ENCODE results near the gene HES1. TPM values are rescaled to one million over a fixed set of nuclear protein-coding genes. Genes with fewer than 3 reads are reported as not detected.

Gene HES1
- total and polyA plus RNA-seq, 2 experiments from 2014 or later = 42.7 to 60.8 TPM

GRCh38 chr3:194164861-194165260, 28.9 kb downstream of the HES1 start:
- peaks cover 10% of the 10 kb centered on the region for H3K27me3 Mint-ChIP-seq (ENCODE audit: insufficient read depth, low read depth, poor library complexity)
- DNase-seq (ENCODE audit: low spot score) (no peak), ATAC-seq (no peak)
- no peak overlapping the region for H3K4me2 ChIP-seq
- H3K4me3 ChIP-seq = no peak overlapping the region
- TF ChIP-seq CREB1 (CRISPR knock-in tag; IDR thresholded peaks at IDR 0.05; ENCODE audit: low read depth) = no peak
- no peak for TF ChIP-seq POLR2AphosphoS5 (IDR thresholded peaks at IDR 0.05; ENCODE audit: low read depth)
- no peak for TF ChIP-seq NANOG (IDR thresholded peaks at IDR 0.05; ENCODE audit: borderline replicate concordance)
- TF ChIP-seq, protein P1, sequence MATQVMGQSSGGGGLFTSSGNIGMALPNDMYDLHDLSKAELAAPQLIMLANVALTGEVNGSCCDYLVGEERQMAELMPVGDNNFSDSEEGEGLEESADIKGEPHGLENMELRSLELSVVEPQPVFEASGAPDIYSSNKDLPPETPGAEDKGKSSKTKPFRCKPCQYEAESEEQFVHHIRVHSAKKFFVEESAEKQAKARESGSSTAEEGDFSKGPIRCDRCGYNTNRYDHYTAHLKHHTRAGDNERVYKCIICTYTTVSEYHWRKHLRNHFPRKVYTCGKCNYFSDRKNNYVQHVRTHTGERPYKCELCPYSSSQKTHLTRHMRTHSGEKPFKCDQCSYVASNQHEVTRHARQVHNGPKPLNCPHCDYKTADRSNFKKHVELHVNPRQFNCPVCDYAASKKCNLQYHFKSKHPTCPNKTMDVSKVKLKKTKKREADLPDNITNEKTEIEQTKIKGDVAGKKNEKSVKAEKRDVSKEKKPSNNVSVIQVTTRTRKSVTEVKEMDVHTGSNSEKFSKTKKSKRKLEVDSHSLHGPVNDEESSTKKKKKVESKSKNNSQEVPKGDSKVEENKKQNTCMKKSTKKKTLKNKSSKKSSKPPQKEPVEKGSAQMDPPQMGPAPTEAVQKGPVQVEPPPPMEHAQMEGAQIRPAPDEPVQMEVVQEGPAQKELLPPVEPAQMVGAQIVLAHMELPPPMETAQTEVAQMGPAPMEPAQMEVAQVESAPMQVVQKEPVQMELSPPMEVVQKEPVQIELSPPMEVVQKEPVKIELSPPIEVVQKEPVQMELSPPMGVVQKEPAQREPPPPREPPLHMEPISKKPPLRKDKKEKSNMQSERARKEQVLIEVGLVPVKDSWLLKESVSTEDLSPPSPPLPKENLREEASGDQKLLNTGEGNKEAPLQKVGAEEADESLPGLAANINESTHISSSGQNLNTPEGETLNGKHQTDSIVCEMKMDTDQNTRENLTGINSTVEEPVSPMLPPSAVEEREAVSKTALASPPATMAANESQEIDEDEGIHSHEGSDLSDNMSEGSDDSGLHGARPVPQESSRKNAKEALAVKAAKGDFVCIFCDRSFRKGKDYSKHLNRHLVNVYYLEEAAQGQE (IDR thresholded peaks at IDR 0.05; ENCODE audit: unreplicated experiment) = no peak
- no peak for TF ChIP-seq ETS1 (IDR thresholded peaks at IDR 0.05)
- TF ChIP-seq EZH2phosphoT487 (IDR thresholded peaks at IDR 0.05; ENCODE audit: unreplicated experiment) = no peak
- no peak for TF ChIP-seq ZNF114 (CRISPR knock-in tag; IDR thresholded peaks at IDR 0.05)
- no peak for TF ChIP-seq ZNF331 (CRISPR knock-in tag; IDR thresholded peaks at IDR 0.05; ENCODE audit: low read depth)
- TF ChIP-seq EZH2 (IDR thresholded peaks at IDR 0.05; ENCODE audit: low read depth, unreplicated experiment) = no peak
- TF ChIP-seq, protein P2, sequence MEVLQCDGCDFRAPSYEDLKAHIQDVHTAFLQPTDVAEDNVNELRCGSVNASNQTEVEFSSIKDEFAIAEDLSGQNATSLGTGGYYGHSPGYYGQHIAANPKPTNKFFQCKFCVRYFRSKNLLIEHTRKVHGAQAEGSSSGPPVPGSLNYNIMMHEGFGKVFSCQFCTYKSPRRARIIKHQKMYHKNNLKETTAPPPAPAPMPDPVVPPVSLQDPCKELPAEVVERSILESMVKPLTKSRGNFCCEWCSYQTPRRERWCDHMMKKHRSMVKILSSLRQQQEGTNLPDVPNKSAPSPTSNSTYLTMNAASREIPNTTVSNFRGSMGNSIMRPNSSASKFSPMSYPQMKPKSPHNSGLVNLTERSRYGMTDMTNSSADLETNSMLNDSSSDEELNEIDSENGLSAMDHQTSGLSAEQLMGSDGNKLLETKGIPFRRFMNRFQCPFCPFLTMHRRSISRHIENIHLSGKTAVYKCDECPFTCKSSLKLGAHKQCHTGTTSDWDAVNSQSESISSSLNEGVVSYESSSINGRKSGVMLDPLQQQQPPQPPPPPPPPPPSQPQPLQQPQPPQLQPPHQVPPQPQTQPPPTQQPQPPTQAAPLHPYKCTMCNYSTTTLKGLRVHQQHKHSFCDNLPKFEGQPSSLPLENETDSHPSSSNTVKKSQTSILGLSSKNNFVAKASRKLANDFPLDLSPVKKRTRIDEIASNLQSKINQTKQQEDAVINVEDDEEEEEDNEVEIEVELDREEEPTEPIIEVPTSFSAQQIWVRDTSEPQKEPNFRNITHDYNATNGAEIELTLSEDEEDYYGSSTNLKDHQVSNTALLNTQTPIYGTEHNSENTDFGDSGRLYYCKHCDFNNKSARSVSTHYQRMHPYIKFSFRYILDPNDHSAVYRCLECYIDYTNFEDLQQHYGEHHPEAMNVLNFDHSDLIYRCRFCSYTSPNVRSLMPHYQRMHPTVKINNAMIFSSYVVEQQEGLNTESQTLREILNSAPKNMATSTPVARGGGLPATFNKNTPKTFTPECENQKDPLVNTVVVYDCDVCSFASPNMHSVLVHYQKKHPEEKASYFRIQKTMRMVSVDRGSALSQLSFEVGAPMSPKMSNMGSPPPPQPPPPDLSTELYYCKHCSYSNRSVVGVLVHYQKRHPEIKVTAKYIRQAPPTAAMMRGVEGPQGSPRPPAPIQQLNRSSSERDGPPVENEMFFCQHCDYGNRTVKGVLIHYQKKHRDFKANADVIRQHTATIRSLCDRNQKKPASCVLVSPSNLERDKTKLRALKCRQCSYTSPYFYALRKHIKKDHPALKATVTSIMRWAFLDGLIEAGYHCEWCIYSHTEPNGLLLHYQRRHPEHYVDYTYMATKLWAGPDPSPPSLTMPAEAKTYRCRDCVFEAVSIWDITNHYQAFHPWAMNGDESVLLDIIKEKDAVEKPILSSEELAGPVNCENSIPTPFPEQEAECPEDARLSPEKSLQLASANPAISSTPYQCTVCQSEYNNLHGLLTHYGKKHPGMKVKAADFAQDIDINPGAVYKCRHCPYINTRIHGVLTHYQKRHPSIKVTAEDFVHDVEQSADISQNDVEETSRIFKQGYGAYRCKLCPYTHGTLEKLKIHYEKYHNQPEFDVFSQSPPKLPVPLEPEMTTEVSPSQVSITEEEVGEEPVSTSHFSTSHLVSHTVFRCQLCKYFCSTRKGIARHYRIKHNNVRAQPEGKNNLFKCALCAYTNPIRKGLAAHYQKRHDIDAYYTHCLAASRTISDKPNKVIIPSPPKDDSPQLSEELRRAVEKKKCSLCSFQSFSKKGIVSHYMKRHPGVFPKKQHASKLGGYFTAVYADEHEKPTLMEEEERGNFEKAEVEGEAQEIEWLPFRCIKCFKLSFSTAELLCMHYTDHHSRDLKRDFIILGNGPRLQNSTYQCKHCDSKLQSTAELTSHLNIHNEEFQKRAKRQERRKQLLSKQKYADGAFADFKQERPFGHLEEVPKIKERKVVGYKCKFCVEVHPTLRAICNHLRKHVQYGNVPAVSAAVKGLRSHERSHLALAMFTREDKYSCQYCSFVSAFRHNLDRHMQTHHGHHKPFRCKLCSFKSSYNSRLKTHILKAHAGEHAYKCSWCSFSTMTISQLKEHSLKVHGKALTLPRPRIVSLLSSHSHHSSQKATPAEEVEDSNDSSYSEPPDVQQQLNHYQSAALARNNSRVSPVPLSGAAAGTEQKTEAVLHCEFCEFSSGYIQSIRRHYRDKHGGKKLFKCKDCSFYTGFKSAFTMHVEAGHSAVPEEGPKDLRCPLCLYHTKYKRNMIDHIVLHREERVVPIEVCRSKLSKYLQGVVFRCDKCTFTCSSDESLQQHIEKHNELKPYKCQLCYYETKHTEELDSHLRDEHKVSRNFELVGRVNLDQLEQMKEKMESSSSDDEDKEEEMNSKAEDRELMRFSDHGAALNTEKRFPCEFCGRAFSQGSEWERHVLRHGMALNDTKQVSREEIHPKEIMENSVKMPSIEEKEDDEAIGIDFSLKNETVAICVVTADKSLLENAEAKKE (CRISPR knock-in tag; IDR thresholded peaks at IDR 0.05) = no peak
- TF ChIP-seq, protein P3, sequence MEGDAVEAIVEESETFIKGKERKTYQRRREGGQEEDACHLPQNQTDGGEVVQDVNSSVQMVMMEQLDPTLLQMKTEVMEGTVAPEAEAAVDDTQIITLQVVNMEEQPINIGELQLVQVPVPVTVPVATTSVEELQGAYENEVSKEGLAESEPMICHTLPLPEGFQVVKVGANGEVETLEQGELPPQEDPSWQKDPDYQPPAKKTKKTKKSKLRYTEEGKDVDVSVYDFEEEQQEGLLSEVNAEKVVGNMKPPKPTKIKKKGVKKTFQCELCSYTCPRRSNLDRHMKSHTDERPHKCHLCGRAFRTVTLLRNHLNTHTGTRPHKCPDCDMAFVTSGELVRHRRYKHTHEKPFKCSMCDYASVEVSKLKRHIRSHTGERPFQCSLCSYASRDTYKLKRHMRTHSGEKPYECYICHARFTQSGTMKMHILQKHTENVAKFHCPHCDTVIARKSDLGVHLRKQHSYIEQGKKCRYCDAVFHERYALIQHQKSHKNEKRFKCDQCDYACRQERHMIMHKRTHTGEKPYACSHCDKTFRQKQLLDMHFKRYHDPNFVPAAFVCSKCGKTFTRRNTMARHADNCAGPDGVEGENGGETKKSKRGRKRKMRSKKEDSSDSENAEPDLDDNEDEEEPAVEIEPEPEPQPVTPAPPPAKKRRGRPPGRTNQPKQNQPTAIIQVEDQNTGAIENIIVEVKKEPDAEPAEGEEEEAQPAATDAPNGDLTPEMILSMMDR (conservative IDR thresholded peaks at IDR 0.05; ENCODE audit: low read depth in 2 of 2) = no peak
- no peak for TF ChIP-seq JUNB (IDR thresholded peaks at IDR 0.05; ENCODE audit: unreplicated experiment)
- no peak for TF ChIP-seq STAT1 (IDR thresholded peaks at IDR 0.05; ENCODE audit: unreplicated experiment)
- no peak overlapping the region for H3K4me3 Mint-ChIP-seq
- H3K36me3 Mint-ChIP-seq (ENCODE audit: low read depth) = no peaks in the 10 kb centered on the region
- no peaks in the 10 kb centered on the region for H3K27me3 ChIP-seq (ENCODE audit: insufficient read depth)
- no peak overlapping the region for H3K27ac Mint-ChIP-seq
- peaks cover 67% of the 10 kb centered on the region for H3K4me1 Mint-ChIP-seq
- H3K79me2 ChIP-seq (replicated peaks; ENCODE audit: insufficient read depth) = no peaks in the 10 kb centered on the region
- no peaks in the 10 kb centered on the region for H4K20me1 ChIP-seq (replicated peaks; ENCODE audit: insufficient read depth)
- no peaks in the 10 kb centered on the region for H3K36me3 ChIP-seq (ENCODE audit: insufficient read depth)
- no peaks in the 10 kb centered on the region for H3K9me2 ChIP-seq (ENCODE audit: insufficient read depth)
- H3K27ac ChIP-seq (ENCODE audit: low read depth) = no peak overlapping the region
- H2AFZ ChIP-seq = no peak overlapping the region
- H3K9me3 Mint-ChIP-seq = no peaks in the 10 kb centered on the region
- H3K4me1 ChIP-seq (ENCODE audit: insufficient read depth) = peaks cover 15% of the 10 kb centered on the region
- H3F3A ChIP-seq (replicated peaks; ENCODE audit: low read depth) = no peaks in the 10 kb centered on the region
